Renal pelvis (tissue), 4 donors: ENCODE data around the gene USF2. TPM values are rescaled to one million over a fixed set of nuclear protein-coding genes. Genes with fewer than 3 reads are reported as not detected.
"Not testable (repeated sequence)": the region's sequence is repeated elsewhere in the genome, so short reads cannot be mapped to it uniquely, and the experiment has no call there.

ENCODE experiments used
- DNase-seq: peaks from one replicate; pipeline ENCODE4 v3.0.0-alpha.2; 2013
- polyA plus RNA-seq, 3 donors: library from polyadenylated mRNA; unstranded; fragments of 120-200 nt; gene quantifications; one replicate each; pipeline ENCODE4 v1.2.1, GENCODE V29; 2013; ENCODE audit not compliant: insufficient read length in 3 of 3

Gene USF2
- polyA plus RNA-seq, 3 donors, result 171 to 192 (median 185) TPM

DNA sequence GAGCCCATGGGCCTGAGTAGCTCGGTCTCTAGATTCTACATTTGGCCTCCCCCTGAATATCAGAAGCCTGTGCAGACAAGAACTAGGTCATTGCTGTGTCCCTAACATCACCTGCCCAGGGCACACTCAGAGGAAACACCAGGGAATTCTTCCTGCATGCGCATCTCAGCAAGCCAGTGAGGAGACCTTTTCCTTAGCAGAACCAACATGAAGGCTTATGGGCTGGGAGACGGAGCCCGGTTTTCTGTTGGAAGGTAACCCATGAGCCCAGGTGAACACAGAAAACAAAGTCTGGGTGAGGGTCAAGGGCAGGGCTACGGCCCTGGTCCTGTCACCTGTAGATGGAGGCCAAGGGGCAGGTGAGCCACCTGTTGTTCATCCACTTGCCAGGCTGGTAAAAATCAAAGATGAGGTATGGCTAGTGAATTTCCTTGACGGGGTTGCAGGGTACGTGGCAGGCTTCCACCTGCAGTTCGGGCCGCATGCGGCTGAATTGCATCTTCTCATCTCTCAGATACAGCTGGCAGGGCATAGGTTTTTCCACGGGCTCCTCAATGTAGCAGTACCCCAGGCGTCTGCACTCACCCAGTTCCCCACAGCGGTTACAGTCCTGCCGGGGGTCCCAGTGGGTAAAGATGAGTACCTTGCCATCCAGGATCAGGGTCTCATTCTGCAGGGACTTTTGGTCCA is 36.7 kb upstream of the USF2 start:
- DNase-seq, result no peak

DNA sequence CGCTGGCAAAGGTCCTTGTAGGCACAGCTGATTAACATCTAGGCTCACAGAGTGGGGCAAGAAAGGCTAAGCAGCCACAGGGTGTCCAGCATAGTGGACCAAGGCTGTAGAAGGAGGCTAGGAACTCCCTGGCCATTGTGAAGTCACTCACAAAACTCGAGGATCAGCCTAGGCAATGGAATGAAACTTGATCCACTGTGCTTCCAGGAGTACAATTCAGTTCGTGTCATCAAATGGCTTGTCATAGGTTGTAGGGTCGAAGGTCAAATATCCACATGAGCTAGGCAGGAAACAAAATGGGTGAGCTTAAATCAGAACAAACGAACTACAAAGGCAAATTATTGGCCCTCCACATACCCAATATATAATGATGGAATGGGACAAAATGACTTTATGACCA is 35.9 kb upstream of the USF2 start:
- DNase-seq, result no peak

DNA sequence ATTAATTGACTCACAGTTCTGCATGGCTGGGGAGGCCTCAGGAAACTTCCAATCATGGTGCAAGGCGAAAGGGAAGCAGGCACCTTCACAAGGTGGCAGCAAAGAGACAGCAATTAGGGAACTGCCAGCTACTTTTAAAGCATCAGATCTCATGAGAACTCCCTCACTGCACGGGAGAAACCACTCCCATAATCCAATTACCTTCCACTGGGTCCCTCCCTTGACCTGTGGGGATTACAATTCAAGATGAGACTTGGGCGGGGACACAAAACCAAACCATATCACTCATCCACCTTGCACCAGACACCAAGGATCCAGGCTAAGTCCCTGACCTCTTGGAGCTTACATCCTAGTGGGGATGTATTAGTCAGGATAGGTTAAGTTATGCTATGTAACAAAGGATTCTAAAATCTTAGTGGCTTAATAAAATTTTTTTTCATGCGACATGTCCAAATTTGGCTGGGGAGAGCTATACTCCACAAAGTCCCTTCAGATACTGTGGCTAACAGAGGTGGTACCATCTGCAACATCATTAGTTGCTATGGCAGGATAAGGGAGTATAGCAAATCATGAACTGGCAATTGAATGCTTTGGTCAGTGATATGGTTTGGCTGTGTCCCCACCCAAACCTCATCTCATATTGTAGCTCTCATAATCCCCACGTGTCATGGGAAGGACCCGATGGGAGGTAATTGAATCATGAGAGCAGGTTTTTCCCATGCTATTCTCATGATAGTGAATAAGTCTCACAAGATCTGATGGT is 31.9 kb upstream of the USF2 start:
- DNase-seq, result no peak

DNA sequence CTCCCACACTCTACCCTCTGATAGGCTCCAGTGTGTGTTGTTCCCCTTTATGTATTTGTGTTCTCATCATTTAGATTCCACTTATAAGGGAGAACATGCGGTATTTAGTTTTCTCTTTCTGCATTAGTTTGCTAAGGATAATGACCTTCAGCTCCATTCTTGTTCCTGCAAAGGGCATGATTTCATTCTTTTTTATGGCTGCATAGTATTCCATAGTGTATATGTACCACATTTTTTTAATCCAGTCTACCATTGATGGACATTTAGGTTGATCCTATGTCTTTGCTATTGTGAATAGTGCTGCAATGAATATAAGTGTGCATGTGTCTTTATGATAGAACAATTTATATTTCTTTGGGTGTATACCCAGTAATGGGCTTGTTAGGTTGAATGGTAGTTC is 29.2 kb upstream of the USF2 start:
- not testable (repeated sequence) for DNase-seq

DNA sequence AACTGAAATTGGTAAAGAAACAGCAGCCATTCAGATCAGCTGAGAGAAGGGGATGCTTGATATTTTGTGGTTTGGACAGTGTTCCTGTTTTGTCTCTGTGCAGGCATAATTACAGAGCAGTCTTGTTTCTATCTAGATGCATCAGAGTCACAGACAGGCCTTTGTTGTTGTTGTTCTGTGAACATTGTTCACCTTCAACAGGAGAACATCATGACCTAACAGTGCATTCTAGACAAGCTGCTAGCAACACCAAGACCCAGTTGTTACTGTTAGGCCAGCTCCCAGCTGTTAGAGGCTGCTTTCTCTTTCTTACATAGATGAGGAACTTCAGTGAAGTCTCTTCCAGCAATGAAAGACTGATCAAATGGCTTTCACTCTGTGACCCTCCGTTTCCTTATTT is 28.4 kb upstream of the USF2 start:
- no peak for DNase-seq

DNA sequence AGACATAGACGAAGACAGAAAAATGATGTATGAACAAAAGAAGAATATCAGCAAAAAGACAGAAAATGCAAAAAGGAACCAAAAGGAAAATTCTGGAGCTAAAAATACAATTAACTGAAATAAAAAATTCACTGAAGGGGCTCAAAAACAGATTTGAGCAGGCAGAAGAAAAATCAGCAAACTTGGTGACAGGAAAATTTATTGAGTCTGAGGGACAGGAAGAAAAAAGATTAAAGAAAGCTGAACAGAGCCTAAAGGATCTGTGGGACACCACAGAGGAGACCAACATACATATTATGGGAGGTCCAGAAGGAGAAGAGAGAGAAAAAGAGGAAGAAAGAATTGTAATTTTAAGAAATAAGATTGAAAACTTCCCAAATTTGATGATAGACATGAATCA is 27.3 kb upstream of the USF2 start:
- no peak for DNase-seq

DNA sequence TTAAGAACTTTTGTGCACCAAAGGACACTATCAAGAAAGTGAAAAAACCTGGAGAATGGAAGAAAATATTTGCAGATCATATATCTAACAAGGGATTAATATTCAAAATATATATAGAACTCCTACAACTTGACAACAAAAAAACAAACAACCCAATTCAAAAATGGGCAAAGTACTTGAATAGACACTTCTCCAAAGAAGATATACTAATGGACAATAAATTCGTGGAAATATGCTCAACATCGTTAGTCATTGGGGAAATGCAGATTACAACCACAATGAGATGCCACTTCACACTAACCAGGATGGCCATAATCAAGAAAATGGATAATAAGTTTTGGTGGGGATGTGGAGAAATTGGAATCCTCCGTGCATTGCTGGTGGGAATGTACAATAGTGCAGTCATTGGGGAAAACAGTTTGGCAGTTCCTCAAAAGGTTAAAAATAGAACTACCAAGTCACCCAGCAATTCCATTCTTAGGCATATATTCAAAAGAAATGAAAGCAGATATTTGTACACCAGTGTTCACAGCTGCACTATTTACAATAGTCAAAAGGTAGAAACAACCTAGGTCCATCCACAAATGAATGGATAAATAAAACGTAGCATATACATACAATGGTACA is 22.2 kb upstream of the USF2 start:
- DNase-seq, result no peak

DNA sequence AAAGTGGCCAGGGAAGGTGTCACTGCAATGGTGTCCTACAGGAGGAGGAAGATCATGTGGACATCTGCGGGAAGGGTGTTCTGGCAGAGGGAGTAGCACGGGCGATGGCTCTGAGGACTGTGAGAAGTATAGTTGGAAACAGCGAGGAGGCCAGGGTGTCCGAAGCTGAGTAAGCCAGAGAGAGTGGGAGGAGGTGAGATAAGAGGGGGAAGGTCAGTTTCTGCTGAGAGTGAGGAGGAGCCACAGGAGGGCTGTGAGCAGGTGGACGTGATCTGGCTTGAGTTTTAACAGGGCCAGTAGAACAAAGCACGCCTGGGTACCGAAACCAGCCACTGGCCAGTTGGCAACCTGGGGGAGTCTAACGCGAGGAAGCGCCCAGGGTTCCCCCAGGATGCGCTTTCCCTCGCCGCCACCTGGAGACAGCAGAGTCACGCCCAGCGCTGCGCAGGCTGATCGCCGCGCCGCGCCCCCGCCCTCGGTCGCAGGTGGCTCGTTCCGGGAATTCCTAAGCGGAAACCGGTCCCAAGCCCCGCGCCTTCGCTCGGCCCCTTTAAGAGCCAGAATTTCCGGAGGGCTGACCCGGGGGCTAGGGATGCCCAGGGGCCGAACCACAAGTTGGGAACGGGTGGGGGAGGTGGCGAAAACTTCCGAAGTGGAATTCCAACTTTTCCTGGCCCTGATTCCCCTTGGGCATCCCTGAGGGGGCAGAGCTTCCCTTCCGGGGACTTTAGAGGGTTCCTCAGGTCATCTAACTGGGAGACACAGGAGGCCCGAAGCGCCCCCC is 21.0 kb upstream of the USF2 start:
- DNase-seq, result peak; percentile 94

DNA sequence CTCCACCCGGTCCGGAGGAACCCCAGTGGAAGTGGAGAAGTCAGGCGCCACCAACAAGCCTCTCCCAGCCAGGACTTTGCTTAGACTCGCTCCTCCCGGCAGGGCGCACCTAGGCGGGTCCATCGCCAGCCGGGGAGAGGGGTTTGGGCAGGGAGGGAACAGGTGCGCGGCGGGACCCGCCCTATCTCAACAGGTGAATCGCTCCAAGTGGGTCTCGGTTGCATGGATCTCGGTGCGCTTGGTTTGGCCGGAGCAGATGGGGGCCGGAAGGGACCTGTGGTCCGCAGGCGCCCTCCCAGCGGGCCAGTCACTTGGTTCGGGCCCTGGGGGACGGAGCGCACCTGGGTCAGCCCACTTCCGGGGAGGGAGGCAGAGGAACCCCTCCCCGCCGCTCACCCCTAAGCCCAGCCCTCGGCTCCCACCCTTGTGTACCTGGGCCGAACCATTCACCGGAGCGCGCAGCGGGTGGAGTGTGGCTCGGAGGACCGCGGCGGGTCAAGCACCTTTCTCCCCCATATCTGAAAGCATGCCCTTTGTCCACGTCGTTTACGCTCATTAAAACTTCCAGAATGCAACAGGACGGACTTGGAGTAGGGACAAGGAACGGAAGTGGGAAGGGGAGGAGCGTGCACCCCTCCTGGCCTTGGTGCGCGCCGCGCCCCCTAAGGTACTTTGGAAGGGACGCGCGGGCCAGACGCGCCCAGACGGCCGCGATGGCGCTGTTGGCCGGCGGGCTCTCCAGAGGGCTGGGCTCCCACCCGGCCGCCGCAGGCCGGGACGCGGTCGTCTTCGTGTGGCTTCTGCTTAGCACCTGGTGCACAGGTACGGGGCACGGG is 20.2 kb upstream of the USF2 start, which contains the start of gene LSR:
TSS of gene LSR (plus strand) at position 693 of the 836 bp plus-strand sequence. CDS start at position 714, 21 bp downstream.
- peak; percentile 92 for DNase-seq

DNA sequence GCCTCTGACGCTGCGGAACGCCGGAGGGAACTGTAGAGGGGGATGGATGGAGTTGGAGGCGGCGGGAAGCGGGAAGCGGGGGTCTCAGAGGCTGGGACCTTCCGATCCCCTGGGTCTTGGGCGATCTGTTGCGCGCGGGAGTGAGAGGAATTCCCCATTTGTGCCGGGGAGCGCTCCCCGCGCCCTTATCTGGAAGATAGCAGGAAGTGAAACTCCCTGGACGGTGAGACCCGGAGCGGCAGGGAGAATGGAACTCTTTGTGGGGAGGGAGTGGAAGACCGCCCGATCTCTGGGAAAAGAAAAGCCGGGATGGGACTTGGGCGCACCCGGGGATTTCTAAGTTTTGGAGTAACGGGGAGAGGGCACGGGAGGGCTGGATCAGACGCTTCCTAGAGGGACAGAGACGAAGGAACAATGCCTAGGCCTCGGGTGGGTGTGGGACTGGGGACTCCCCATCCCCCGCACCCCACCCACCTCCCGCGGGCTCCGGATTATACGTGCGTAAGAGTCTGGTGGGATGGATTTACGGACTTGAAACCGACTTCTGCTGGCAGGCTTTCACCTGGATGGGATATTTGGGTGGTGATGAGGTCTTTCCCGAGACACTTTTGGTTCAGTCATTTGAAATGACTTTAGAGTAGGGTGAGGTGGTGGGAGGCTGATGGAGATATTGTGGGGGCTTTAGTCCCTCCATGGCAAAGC is 19.5 kb upstream of the USF2 start:
- DNase-seq, result no peak

DNA sequence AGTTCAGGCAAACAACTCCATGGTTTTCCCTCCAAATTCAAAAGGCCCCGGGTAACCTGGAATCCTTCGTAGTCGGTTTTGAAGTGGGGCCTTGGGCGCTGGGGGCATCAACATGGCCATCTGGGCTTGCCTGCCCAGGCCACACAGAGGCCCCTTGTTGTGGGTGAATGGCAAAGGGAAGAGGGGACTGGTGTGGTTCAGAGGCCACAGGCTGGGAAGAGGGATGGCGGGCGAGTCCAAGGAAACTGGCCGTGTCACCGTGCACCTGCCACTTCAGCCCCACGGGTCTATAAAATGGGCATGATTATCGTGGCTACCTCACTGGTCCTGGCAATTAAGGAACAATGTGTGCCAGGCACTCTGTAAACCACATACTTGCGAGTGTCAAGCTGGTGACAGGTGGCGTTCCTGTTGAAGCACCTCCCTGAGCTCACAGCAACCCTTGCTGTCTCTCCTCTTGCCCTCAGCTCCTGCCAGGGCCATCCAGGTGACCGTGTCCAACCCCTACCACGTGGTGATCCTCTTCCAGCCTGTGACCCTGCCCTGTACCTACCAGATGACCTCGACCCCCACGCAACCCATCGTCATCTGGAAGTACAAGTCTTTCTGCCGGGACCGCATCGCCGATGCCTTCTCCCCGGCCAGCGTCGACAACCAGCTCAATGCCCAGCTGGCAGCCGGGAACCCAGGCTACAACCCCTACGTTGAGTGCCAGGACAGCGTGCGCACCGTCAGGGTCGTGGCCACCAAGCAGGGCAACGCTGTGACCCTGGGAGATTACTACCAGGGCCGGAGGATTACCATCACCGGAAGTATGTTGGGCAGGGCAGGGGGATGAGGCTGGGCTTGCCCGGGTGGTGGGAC is 18.7 kb upstream of the USF2 start:
- no peak for DNase-seq

DNA sequence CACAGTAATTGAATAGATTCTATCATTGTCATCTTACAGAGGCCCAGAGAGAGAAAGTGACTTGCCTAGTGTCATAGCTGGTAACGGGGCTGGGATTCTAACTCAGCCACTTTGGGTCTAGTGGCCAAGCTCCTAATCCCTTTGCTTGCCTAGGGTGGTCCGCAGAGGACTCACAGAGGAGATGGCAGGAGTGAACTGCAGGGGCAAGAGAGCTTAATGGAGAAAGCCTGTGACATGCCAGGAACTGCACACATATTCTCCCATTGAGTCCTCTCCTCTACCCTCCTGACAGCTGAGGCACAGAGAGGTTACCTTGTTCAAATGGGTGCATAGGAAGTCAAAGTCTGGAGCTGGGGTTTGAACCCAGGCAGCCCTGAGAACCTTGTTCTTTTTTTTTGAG is 17.3 kb upstream of the USF2 start:
- no peak for DNase-seq

DNA sequence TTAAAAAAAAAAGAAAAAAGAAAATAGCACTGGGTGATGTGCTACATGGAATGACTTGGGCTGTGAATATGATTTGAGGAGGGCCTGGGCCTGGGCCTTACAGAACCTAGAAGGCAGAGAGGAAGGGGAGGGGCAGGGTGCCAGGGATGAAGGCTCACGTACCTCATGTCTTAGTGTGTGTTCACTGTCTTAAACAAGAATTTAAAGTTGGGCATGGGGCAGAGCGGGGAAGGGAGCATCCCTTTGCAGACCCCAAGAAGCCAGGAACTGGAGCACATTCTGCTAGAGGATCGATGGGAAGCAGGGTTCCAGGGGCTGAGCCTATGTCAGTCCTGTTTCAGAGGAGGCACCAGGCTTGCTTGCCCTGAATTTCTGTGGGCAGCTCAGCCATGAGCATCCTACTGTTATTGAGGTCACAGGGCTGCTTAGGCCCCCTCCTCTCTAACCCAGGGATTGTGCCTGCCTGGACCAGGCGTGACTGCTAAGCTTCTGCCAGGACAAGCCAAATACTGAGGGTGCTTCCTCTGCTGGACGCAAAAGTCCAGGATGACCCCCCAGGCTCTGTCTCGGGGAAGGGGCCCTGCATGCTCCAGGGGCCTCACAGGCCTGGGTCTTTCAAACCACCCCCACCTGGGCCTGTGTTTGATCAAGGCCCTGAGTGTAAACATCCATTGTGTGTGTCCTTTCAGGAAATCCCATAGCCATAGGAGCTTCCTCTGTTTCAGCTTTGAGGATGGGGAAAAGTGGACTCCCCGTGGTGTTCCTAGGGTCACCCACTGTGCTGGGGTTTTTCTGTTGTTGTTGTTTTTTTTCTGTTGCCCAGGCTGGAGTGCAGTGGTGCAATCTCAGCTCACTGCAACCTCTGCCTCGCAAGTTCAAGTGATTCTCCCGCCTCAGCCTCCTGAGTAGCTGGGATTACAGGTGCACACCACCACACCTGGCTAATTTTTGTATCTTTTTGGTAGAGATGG is 15.2 kb upstream of the USF2 start:
- no peak for DNase-seq

DNA sequence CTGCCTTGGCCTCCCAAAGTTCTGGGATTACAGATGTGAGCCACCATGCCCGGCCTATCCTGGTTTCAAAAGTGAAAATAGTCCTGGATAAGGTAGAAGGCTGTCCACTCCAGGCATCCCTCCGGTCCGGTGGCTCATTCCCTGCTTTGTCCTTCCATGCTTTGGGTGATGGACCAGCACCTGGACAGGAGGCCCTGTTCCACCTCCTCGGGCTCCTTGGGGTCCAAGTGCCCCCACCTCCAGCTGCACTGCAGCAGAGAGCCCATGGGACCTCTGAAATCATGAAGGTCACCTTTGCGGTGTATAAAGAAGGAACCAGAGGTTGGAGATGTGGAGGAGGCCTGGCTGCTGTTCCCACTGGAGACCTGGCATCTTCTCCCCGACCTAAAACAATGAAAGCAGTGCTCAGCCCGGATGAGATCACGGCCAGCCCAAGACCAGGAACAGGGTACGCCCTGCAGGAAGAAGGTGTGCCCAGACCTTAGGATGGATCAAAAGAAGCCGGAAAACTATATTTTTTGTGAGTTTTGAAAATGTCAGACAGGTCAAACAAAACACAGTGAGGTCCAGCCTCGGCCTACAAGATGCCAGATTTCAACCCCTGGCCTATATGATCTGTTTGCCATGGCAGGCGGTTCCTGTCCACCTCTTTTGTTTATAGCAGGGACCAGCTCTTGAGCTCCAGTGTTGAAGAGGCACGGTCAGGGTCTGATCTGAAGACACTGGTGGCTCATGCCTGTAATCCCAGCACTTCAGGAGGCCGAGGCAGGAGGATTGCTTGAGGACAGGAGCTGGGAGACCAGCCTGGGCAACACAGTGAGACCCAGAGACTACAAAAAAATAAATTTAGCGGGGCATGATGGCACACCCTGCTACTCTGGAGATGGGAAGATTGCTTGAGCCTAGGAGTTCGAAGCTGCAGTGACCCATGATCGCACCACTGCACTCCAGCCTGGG is 14.1 kb upstream of the USF2 start:
- no peak for DNase-seq

DNA sequence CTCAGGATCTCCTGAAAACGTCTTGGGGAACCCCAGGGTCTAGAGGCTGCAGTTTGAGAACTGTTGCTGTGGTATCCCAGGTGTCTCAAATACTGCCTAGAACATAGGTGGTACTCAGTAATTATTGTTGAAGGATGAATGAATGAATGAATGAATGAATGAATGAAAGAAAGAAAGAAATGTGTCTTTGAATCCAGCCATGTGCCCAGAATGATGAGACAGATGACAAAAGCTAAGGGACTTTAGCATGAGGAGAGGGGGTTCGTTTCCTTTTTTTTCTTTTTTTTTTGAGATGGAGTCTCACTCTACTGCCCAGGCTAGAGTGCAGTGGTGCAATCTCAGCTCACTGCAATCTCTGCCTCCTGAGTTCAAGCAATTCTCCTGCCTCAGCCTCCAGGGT is 12.2 kb upstream of the USF2 start:
- DNase-seq, result no peak

DNA sequence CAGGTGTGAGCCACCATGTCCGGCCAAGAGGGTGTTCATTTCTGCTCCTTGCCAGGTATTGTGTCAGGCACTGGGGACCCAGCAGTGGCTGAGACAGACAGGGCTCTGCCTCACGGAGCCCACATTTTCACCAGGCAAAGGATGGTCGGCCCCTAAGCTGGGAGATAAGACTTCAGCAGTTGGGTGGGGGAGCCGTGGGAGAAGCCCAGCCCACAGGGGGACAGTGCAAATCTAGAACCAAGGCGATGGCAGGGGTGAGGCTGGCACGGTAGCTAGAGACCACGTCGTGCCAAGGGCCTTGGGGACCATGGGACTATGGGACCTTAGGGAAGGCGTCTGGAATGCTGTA is 11.7 kb upstream of the USF2 start:
- no peak for DNase-seq

DNA sequence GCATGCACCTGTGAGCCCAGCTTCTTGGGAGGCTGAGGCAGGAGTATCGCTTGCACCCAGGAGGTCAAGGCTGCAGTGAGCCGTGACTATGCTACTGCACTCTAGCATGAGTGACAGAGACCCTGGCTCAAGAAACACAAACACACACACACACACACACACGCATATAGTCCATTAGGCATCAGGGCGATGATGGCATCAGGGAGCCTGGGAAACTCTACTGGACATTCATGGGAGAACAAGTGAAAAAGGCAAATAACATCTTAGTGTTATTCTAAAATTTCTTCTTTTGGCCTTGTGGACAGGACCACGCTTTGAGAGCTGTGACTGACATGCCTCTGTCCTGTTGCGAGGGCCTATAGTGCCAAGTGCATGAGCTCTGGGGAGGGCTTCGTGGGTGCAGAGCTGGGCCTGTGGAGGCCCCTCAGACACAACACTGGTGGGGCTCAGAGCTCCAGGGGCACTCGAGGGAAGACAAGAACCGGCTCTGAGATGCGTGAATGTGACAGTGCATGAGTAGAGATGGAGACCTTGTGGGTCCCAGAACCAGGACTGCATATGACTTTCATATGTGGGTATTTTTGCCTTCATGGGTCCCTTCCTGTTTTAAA is 8.0 kb upstream of the USF2 start:
- no peak for DNase-seq
